GM18951 (cell line): ENCODE data around the gene HNRNPK.
A peak's percentile ranks its signal among the peaks of the same experiment; 100 is the strongest.

Experiments
- POLR2A ChIP-seq: IDR thresholded peaks from 4 replicates; pipeline ENCODE4 v1.6.1; 2011; ENCODE audit warnings: mild to moderate bottlenecking; ENCODE audit not compliant: insufficient read length, insufficient read depth; ENCODE audit errors: extremely low read depth
- in situ Hi-C: fragments of 300-500 bp; cut with MboI; formaldehyde crosslinking; loops from one replicate; pipeline ENCODE4 v1.12.0; 2022; ENCODE audit warnings: low sequenced_read_pairs, mixed read lengths, inconsistent platforms; ENCODE audit not compliant: unreplicated experiment

HNRNPK gene

DNA sequence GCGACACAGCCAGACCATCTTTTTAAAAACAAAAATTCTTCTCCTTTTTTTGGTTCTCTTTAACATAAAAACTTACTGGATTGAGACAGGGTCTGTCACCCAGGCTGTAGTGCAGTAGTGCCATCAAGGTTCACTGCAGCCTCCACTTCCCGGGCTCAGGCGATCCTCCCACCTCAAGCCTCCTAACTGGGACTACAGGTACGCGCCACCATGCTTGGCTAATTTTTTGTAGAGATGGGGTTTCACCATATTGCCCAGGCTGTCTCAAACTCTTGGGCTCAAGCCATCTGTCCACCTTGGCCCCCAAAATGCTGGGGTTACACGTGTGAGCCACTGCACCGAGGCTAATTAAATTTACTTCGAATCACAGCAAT is 13.8 kb downstream of the HNRNPK start:
- TF ChIP-seq POLR2A: no peak
- in situ Hi-C loops: no loop called here

DNA sequence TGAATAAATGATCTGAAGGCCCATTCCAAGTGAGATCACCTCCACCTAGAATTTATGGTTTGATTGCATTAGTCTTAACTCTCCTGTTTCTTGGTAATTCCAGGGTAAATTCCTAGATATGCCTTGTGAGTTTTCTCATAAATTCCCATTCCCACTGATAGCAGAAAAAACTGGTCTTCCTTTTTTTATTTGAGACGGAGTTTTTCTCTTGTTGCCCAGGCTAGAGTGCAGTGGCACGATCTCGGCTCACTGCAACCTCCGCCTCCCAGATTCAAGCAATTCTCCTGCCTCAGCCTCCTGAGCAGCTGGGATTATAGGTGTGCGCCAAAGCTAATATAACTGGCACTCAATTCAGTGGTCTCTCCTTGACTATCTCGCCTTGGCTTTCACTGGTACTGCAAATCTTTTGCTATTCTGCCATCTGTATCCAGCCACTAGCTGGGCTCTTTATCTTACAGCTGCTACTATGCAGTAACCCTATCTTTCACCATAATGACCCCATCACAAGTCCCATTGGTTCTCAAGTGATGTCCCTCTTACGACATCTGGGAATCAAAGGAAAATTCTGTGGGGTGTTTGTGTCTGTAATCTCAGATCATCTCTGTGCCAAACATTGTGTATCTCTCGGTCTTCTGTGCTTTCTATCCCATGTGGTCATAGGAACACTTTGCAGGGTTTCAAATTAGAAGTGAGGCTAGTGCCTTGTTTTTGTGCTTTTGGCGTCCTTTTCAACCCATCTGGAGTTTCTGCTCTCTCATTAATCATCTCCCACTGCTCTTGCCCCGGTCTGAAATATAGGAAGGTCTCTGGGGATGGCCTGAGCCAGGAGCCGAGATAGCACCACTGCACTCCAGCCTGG is 14.4 kb downstream of the HNRNPK start:
- in situ Hi-C loops: no loop called here
- peak; percentile 24 for TF ChIP-seq POLR2A

DNA sequence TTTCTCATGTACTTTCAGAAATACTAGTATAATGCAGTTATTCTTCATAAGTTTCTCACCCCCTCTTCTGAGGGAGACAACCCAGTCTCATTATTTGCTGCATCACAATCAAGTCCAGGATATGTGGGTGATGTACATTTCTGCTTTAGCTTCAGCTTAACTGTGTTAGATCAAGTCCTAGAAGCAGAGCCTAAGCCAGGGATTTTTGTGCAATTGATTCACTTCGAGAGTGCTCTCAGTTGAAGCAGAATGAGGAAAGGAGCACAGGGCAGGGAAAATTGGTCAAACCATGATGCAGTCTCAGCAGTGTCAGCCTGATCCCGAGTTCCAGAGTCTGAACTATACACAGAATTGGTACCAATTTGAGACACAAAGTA is 15.1 kb downstream of the HNRNPK start:
- TF ChIP-seq POLR2A: no peak

DNA sequence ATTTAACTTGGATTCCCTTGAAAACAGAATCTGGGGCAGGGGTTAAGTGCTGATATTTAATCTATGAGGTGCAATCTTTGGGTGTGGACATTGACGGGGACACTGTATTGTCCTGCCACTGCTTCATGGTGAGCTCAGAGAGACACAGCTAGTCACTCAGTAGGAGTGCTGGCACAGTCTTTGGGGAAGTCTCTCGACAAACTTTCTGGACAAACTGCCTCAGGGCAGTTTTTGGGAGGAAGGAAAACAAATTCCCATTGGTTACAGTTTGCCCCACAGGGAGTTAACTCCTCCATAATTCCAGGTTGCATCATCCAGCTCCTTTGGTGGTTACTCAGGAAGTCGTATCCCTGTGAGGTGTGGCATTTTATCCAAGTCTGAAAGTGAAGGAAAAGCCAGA is 17.9 kb downstream of the HNRNPK start:
- no peak for TF ChIP-seq POLR2A
- in situ Hi-C loops: no loop called here

More for the DNA sequence above, 15.1 kb downstream of the HNRNPK start:
- in situ Hi-C loops: no loop called here

DNA sequence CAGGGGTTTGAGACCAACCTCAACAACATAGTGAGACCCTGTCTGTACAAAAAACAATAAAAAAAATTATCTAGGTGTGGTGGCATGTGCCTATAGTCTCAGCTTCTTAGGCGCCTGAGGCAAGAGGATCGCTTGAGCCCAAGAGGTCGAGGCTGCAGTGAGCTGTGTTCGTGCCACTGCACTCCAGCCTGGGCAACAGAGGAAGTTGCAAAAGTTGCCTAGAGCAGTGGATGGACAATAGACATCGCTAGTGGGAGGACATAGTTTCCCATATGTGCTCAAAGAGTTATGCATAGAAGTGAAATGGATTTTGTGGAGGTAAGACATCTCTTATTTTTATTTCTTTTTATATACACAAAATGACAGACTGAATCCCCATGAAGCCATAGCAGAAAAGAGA is 19.0 kb downstream of the HNRNPK start:
- in situ Hi-C loops: no loop called here

DNA sequence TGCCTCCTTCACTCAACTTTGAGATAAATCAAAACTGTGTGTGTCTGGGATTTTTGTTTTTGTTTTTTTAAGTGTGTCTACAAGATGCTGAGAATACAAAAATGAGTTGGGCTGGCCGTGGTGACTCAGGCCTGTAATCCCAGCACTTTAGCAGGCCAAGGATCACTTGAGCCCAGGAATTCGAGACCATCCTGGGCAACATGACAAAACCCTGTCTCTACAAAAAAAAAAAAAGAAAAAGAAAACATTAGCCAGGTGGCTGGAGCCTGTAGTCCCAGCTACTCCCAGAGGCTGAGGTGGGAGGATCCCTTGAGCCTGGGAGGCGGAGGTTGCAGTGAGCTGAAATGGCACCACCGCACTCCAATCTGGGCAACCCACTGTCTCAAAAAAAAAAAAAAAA is 21.0 kb downstream of the HNRNPK start:
- in situ Hi-C loops: no loop called here
- TF ChIP-seq POLR2A: no peak

More for the DNA sequence above, 19.0 kb downstream of the HNRNPK start:
- TF ChIP-seq POLR2A: no peak

DNA sequence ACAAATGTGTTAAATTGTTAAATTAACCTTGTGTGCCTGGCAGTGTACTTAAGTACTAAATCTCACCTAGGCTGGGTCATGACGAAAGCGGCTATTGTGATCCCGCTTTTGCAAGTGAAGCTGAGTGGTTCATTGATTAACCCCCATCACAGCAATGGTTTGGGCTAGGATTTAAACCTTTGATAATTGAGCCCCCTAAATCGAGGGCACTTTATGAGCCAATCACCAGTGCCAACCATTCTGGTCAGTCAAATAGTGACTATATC is 22.8 kb downstream of the HNRNPK start:
- TF ChIP-seq POLR2A: no peak
- in situ Hi-C loops: no loop called here

DNA sequence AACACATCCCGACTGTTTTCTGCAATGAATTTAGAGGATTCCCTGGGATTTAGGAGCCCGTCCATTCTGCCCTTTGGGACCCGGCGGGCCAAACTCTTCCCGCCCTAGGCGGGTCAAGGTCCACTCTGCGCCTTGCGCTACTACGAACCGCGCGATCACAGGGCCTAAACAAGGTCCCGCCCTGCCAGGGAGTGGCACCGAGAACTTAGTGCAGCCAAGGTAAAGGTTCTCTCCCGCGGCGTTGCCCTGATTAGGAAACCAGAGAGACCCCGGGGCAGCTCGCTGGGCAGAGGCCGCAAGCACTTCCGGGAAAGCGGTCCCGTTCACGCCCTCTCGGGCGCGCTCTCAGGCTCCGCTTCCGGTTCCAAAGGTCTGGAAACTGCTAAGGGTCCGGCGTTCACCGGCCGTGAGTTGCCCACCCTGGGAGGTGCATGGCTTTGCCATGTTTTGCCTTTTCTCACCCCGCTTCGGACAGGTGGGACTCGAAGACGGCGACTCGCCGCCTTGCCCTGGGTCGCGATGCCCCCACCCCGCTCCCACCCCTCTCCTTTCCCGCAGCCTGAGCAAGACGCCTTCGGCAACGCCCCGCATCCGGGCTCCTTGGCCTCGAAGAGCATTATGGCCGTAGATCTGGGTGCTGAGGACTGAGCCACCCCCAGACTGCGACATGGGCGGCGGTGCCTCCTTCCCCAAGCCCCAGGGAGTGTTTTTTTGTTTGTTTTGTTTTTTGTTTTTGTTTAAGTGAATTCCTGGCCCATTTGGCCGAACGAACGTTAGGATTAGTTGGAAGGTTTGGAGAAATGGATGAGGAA is 23.4 kb downstream of the HNRNPK start:
- peak; percentile 57 for TF ChIP-seq POLR2A
- in situ Hi-C loops: no loop called here

DNA sequence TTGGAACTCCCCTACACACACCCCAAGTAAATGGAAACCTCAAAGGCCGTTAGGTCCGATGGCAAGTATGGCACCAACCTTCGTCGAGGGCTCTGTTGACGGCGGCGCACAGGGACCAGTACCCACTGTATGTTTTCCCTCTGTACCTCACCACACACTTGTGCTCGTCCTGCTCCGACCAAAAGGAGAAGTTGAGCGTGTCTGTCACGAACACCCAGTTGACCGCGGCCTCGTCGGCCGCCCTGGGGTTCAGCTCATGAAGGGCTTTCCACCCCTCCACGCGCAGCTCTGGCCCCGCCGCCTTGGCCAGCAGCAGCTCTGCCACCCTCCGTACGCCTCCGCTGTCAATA is 24.0 kb downstream of the HNRNPK start:
- no peak for TF ChIP-seq POLR2A
- in situ Hi-C loops: no loop called here

DNA sequence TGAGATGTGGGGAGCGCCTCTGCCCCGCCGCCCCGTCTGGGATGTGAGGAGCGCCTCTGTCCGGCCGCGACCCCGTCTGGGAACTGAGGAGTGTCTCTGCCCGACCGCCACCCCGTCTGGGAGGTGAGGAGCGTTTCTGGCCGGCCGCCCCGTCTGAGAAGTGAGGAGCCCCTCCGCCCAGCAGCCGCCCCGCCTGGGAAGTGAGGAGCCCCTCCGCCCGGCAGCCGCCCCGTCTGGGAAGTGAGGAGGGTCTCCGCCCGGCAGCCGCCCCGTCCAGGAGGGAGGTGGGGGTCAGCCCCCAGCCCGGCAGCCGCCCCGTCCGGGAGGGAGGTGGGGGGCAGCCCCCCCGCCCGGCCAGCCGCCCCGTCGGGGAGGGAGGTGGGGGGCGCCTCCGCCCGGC is 31.9 kb downstream of the HNRNPK start:
- in situ Hi-C loops: loop anchor here (10.0 kb wide), 1 partner anchor 307 kb away; no protein-coding TSS in a partner anchor

DNA sequence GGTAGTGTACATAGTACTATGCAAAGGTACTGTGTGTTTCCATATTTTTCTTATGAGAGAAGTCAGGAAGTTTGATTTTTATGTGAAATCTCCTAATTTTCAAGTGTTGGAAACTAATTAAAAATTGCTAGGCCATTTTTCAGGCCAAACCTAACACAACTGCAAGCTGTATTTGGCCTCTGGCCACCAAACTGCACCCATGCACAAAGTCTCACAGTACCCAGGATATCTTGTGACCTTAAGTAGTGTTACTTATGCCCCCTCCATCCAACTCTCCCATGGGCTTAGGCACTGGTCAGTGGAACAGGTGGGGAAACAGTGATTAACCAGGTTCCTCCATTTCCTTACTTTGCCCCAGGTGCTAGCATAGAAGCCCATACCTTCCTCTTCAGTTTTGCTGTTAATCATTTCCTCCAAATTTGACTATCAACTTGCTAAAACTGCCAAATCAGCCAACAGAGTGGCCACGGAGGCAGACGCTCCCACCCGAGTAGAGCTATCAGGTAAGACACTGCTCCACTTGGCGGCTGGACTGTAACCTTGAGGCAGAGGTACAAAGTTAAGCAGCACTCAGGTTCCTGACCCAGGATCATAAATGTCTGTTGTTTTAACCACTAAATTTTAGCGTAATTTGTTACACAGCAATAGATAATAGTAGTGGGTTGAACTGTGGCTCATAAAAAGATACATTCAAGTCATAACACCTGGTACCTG is 39.3 kb downstream of the HNRNPK start:
- TF ChIP-seq POLR2A: no peak
- in situ Hi-C loops: loop anchor here (10.0 kb wide), 1 partner anchor 314 kb away; no protein-coding TSS in a partner anchor

DNA sequence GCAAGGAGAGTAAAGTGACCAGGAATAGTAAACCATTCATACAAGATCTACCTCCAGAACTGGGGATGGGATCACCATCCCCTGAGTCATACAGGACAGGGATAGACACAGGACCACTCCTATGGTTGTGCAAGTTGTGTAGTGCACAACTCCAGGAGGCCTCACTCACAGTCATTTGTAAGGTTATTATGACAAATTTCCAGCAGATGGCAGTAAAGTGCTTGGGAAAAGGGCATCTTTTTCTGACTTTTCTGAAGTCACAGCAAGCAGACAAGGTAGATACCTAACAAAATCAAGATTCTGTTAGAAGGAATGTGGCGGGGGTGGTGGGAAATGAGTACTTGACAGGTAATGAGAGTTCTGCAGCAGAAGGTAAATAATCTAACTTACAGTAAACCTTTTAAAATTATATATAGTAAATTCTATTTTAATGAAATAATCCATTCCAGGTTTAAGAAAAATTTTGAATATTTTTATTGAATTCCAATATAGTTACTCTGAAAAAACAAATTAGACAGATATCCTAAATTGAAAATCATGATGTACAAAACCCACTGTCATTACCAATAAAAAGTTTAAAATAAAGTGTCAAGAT is 42.1 kb downstream of the HNRNPK start:
- in situ Hi-C loops: no loop called here
- TF ChIP-seq POLR2A: no peak

GRCh38 chr9:83936523-83936922 is 43.5 kb downstream of the HNRNPK start:
- TF ChIP-seq POLR2A: no peak
- in situ Hi-C loops: no loop called here

- no peak for TF ChIP-seq POLR2A
- in situ Hi-C loops: no loop called here
These were observed 44.6 kb downstream of the HNRNPK start for GRCh38 chr9:83935276-83935935.
